ENCODE measurements around the gene DTHD1. TPM values are rescaled to one million over a fixed set of nuclear protein-coding genes. Genes with fewer than 3 reads are reported as not detected.

The DTHD1 gene
- total RNA-seq, 2 experiments from 2014 or later: 0.12 TPM; not detected in 1

DNA sequence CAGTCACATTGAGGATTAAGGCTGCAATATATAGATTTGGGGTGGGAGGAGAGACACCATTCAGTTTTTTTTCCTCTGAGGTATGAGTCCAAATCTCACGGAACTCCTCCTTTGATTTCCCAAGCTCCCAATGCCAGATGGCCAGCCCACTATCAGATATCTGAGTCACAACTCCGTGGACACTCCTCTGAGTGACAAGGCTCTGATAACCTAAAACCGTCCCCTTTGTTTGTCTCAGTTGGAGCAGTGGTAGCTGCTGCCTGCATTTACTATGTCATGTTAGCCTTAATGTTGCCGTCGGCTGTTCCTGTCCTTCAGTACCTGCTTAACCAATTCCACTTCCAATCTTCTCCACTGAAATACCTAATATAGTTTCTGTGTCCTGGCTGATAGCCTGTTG, 107.3 kb downstream of the DTHD1 start:
- H3K27ac Mint-ChIP-seq: no peak overlapping the region
- no peaks in the 10 kb centered on the region for H3K36me3 Mint-ChIP-seq (ENCODE audit: low read depth)
- peaks cover 17% of the 10 kb centered on the region for H3K27me3 Mint-ChIP-seq
- no peak overlapping the region for H3K4me3 Mint-ChIP-seq
- peaks cover 24% of the 10 kb centered on the region for H3K4me1 Mint-ChIP-seq
- CTCF ChIA-PET: no interaction called here
- no peaks in the 10 kb centered on the region for H3K9me3 Mint-ChIP-seq
- POLR2A ChIA-PET: no interaction called here
- DNase-seq: no peak

DNA sequence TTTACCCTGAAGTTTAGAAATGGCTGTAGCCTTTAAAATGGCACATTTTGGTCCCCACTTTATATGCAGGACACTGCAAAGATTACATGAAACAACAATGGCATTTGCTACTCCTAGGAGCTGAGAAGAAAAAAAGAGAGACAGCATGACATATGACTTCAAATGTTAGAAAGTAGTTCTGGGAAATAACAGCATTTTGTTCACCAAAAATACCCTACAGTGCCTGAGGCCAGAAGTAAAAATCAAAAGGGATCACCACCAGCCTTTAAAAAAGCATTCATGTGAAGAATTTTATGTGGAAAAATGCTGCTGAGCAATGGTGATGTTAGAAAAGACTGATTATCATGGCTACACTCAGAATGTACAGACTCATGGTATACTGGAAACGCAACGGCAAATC, 110.0 kb downstream of the DTHD1 start:
- H3K4me3 Mint-ChIP-seq: no peak overlapping the region
- DNase-seq: no peak
- peaks cover 24% of the 10 kb centered on the region for H3K4me1 Mint-ChIP-seq
- ChIA-PET CTCF (no interaction called here), POLR2A (no interaction called here)
- H3K27ac Mint-ChIP-seq: no peak overlapping the region
- H3K27me3 Mint-ChIP-seq: peaks cover 17% of the 10 kb centered on the region
- no peaks in the 10 kb centered on the region for H3K36me3 Mint-ChIP-seq (ENCODE audit: low read depth)
- H3K9me3 Mint-ChIP-seq: no peaks in the 10 kb centered on the region

GRCh38 chr4:36392024-36392423, 110.6 kb downstream of the DTHD1 start:
- no peak for DNase-seq
- Mint-ChIP-seq H3K27me3 (peaks cover 17% of the 10 kb centered on the region), H3K4me3 (no peak overlapping the region), H3K9me3 (no peaks in the 10 kb centered on the region), H3K36me3 (ENCODE audit: low read depth) (no peaks in the 10 kb centered on the region), H3K27ac (no peak overlapping the region), H3K4me1 (peaks cover 20% of the 10 kb centered on the region)
- CTCF ChIA-PET: interaction anchor here (0.8 to 1.6 kb wide), 3 partner anchors 43 to 124 kb away, joined by 3 to 4 read pairs (median 3); no protein-coding TSS in a partner anchor
- POLR2A ChIA-PET: no interaction called here

- H3K9me3 Mint-ChIP-seq: no peaks in the 10 kb centered on the region
- peaks cover 17% of the 10 kb centered on the region for H3K27me3 Mint-ChIP-seq
- DNase-seq: no peak
- H3K4me3 Mint-ChIP-seq: no peak overlapping the region
- no peak overlapping the region for H3K27ac Mint-ChIP-seq
- peaks cover 16% of the 10 kb centered on the region for H3K4me1 Mint-ChIP-seq
- POLR2A ChIA-PET: no interaction called here
- CTCF ChIA-PET: interaction anchor here (0.8 to 1.6 kb wide), 3 partner anchors 44 to 125 kb away, joined by 3 to 4 read pairs (median 3); no protein-coding TSS in a partner anchor
- H3K36me3 Mint-ChIP-seq (ENCODE audit: low read depth): no peaks in the 10 kb centered on the region
Measured at GRCh38 chr4:36392916-36393315, 111.5 kb downstream of the DTHD1 start.

Other genes with a start within 250 kb of the DTHD1 start
- 10 to 100 TPM; 35.8 to 49.7 TPM for gene ARAP2, start 37.1 kb upstream of the DTHD1 start, total RNA-seq